Gastroesophageal sphincter (tissue), 4 donors: Measurements from ENCODE around the gene TREH. TPM values are rescaled to one million over a fixed set of nuclear protein-coding genes. Genes with fewer than 3 reads are reported as not detected.

Experiments
- ATAC-seq: fragments of 150-250 bp; one replicate; pipeline ENCODE4 v1.9.1; 2016; ENCODE audit warnings: mild to moderate bottlenecking, moderate library complexity
- H3K27ac ChIP-seq, 4 donors: fragments of 200-600 bp; sonication (generic) in 3 of 4; 1 replicate in 3 of 4; 2 replicates in 1 of 4; pipeline ENCODE4 v1.5.1; 2016 to 2019
- H3K27me3 ChIP-seq: fragments of 200-600 bp; sonication (generic); one replicate; pipeline ENCODE4 v1.5.1; 2019
- H3K36me3 ChIP-seq, 2 donors: fragments of 200-600 bp; sonication (generic); one replicate each; pipeline ENCODE4 v1.5.1; 2019; ENCODE audit warnings: control low read depth in 1 of 2
- H3K4me1 ChIP-seq, 3 donors: fragments of 200-600 bp; sonication (generic); 1 replicate in 2 of 3; 2 replicates in 1 of 3; pipeline ENCODE4 v1.5.1; 2016 to 2019; ENCODE audit warnings: control low read depth in 2 of 3
- H3K4me3 ChIP-seq, 2 donors: fragments of 200-600 bp; sonication (generic); one replicate each; pipeline ENCODE4 v1.5.1; 2019; ENCODE audit warnings: mild to moderate bottlenecking in 1 of 2, moderate library complexity in 1 of 2
- H3K9me3 ChIP-seq, 3 donors: fragments of 200-600 bp; sonication (generic); one replicate each; pipeline ENCODE4 v1.5.1; 2017 to 2019; ENCODE audit warnings: control low read depth in 2 of 3
- CTCF ChIP-seq, 4 experiments: fragments of 200-600 bp in 2 of 4; fragments of 450-650 bp in 2 of 4; sonication (generic) in 1 of 4; IDR thresholded peaks; one replicate each; pipeline ENCODE4 v1.5.1; 2017 to 2019; ENCODE audit warnings: antibody characterized with exemption in 4 of 4, mild to moderate bottlenecking in 2 of 4, moderate library complexity in 2 of 4
- EP300 ChIP-seq: sonication (generic); formaldehyde crosslinking; IDR thresholded peaks from one replicate; pipeline ENCODE4 v1.6.1; 2017; ENCODE audit warnings: antibody characterized with exemption, mild to moderate bottlenecking
- POLR2A ChIP-seq, 2 donors: fragments of 450-650 bp; IDR thresholded peaks; one replicate each; pipeline ENCODE4 v1.6.1; 2017; ENCODE audit warnings: antibody characterized with exemption in 2 of 2, mild to moderate bottlenecking in 2 of 2, moderate library complexity in 1 of 2
- POLR2AphosphoS5 ChIP-seq: sonication (generic); formaldehyde crosslinking; IDR thresholded peaks from one replicate; pipeline ENCODE4 v1.6.1; 2017; ENCODE audit warnings: antibody characterized with exemption
- WGBS, 2 donors: methylation state at CpG; one replicate each; pipeline ENCODE4 v1.1.5; 2018; ENCODE audit warnings: low coverage in 1 of 2; 5-methylcytosine and 5-hydroxymethylcytosine counted together
- total RNA-seq, 4 donors: library from RNA; depleted of rRNA; stranded (reverse); fragments of >200 nt; gene quantifications; one replicate each; pipeline ENCODE4 v1.1.0, GENCODE V29; 2016

TREH gene
- total RNA-seq, 4 donors from 2014 or later, result not detected

- Histone ChIP-seq H3K36me3 (peaks cover 0 to 97% of the 10 kb centered on the region in 2 donors), H3K4me1 (peaks cover 0 to 22% (median 0%) of the 10 kb centered on the region in 3 donors), H3K27me3 (no peaks in the 10 kb centered on the region), H3K9me3 (no peaks in the 10 kb centered on the region), H3K27ac (peak overlapping the region in 2 of 4 donors; percentile 11 to 20), H3K4me3 (no peak overlapping the region)
- WGBS, 2 donors, result 53% methylated on average over 4 of the region's 11 CpGs; no CpG with 5 or more reads in 1 of the 2 donors
- no peak for ATAC-seq
- no peak for TF ChIP-seq POLR2A (IDR thresholded peaks at IDR 0.05)
- TF ChIP-seq EP300, result no peak
- TF ChIP-seq POLR2AphosphoS5, result no peak
- no peak for TF ChIP-seq CTCF (IDR thresholded peaks at IDR 0.05)
These were observed 36.1 kb downstream of the TREH start for GRCh38 chr11:118643142-118643994.

- 86 to 100% methylated on average over 2 to 8 of the region's 11 CpGs for WGBS, 2 donors
- peaks cover 0 to 39% (median 0%) of the 10 kb centered on the region in 3 donors for H3K4me1 ChIP-seq
- peaks cover 0 to 96% of the 10 kb centered on the region in 2 donors for H3K36me3 ChIP-seq
- H3K27me3 ChIP-seq, result no peaks in the 10 kb centered on the region
- no peaks in the 10 kb centered on the region for H3K9me3 ChIP-seq
- no peak for ATAC-seq
- peak overlapping the region in 2 of 4 donors; percentile 7 to 40 for H3K27ac ChIP-seq
- no peak overlapping the region for H3K4me3 ChIP-seq
- no peak for TF ChIP-seq POLR2AphosphoS5
- no peak for TF ChIP-seq EP300
- no peak for TF ChIP-seq CTCF (IDR thresholded peaks at IDR 0.05)
- TF ChIP-seq POLR2A (IDR thresholded peaks at IDR 0.05), result no peak
These were observed 37.9 kb downstream of the TREH start for GRCh38 chr11:118641397-118642019.

DNA sequence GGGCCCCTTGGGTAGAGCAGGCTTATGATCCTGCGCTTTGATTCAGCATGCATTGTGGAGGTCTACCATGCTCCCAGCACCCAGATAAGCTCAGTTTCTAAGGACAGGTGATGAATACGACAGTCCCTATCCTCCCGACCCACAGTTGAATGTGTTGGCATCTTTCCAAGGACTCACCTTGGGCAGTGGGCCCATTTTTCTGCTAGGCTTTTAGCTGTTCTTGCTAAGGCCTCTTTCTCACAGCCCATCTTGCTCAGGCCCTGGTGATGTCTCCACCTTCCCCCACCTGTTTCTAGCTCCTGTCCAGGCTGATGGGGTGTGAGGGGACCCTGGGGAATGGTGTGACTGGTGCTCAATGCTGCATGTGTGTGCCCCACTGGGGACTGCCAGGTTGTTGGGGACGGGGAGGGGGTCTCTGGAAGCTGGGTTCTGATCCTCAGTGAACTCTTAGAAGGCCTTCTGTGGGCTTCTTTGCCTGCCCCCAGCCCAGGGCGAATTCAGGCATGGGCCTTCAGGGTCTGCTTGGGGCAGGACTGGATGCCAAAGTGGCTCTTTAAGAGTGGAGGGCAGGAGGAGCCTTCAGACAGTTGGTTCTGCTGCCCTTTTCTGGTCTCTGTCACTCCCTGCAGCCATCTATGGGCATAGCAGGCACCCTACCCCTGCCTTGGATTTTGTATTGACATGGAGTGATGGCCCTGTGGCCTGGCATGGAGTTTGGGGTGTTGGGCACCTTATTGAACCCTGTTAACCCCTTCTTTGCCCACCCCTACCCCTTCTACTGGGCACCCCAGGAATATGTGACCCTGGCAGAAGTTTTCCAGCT is 38.9 kb downstream of the TREH start:
- WGBS, 2 donors, result 58 to 59% methylated on average over 3 to 4 of the region's 5 CpGs
- H3K36me3 ChIP-seq, result peaks cover 0 to 96% of the 10 kb centered on the region in 2 donors
- H3K4me3 ChIP-seq, result no peak overlapping the region
- no peaks in the 10 kb centered on the region for H3K27me3 ChIP-seq
- TF ChIP-seq CTCF (IDR thresholded peaks at IDR 0.05), result peak in 1 of 4 experiments; percentile 28
- no peak for TF ChIP-seq POLR2AphosphoS5
- TF ChIP-seq POLR2A (IDR thresholded peaks at IDR 0.05), result no peak
- no peak for TF ChIP-seq EP300
- no peak for ATAC-seq
- H3K4me1 ChIP-seq, result peaks cover 0 to 48% (median 0%) of the 10 kb centered on the region in 3 donors
- H3K27ac ChIP-seq, result peak overlapping the region in 2 of 4 donors; percentile 7 to 40
- H3K9me3 ChIP-seq, result no peaks in the 10 kb centered on the region

- ATAC-seq, result no peak
- peaks cover 0 to 92% of the 10 kb centered on the region in 2 donors for H3K36me3 ChIP-seq
These were observed 39.6 kb downstream of the TREH start for GRCh38 chr11:118639899-118640298.

More at GRCh38 chr11:118639899-118640298, 39.6 kb downstream of the TREH start:
- Histone ChIP-seq H3K27ac (no peak overlapping the region), H3K27me3 (no peaks in the 10 kb centered on the region), H3K4me1 (peaks cover 0 to 55% (median 6%) of the 10 kb centered on the region in 3 donors), H3K4me3 (no peak overlapping the region), H3K9me3 (no peaks in the 10 kb centered on the region)
- 100% methylated on average over 1 of the region's 4 CpGs; no CpG with 5 or more reads in 1 of the 2 donors for WGBS, 2 donors
- no peak for TF ChIP-seq CTCF (IDR thresholded peaks at IDR 0.05)
- TF ChIP-seq POLR2A (IDR thresholded peaks at IDR 0.05), result no peak
- no peak for TF ChIP-seq POLR2AphosphoS5
- TF ChIP-seq EP300, result no peak
